Measurements from ENCODE around the gene FAM131C.
"Not testable (repeated sequence)": the region's sequence is repeated elsewhere in the genome, so short reads cannot be mapped to it uniquely, and the experiment has no call there.

FAM131C gene

GRCh38 chr1:16057314-16057915 lies 16.0 kb downstream of the FAM131C start:
- not testable (repeated sequence) for DNase-seq

GRCh38 chr1:16056521-16056912 lies 16.9 kb downstream of the FAM131C start:
- not testable (repeated sequence) for DNase-seq

GRCh38 chr1:16055613-16056520 lies 17.6 kb downstream of the FAM131C start:
- DNase-seq: peak; percentile 86 to 87

GRCh38 chr1:16054598-16055540 lies 18.6 kb downstream of the FAM131C start:
- no peak for DNase-seq

- DNase-seq: no peak
Observed at GRCh38 chr1:16053781-16054502, 19.5 kb downstream of the FAM131C start.

GRCh38 chr1:16051949-16052348 lies 21.5 kb downstream of the FAM131C start:
- not testable (repeated sequence) for DNase-seq

GRCh38 chr1:16051039-16051438 lies 22.4 kb downstream of the FAM131C start:
- no peak for DNase-seq

GRCh38 chr1:16050328-16050727 lies 23.1 kb downstream of the FAM131C start:
- no peak for DNase-seq

GRCh38 chr1:16048573-16049189 lies 24.8 kb downstream of the FAM131C start:
- DNase-seq: peak; percentile 49 to 52

- DNase-seq: no peak
Observed at GRCh38 chr1:16047791-16048475, 25.5 kb downstream of the FAM131C start.

GRCh38 chr1:16046842-16047241 lies 26.6 kb downstream of the FAM131C start:
- no peak for DNase-seq

GRCh38 chr1:16043950-16044349 lies 29.5 kb downstream of the FAM131C start:
- DNase-seq: no peak

GRCh38 chr1:16043521-16043920 lies 29.9 kb downstream of the FAM131C start, which contains the start of gene CLCNKB:
Gene CLCNKB (plus strand): TSS chr1:16043782. CDS start chr1:16044493, 711 bp downstream.
- DNase-seq: no peak

GRCh38 chr1:16042654-16043053 lies 30.8 kb downstream of the FAM131C start:
- DNase-seq: not testable (repeated sequence)

GRCh38 chr1:16042096-16042495 lies 31.4 kb downstream of the FAM131C start:
- DNase-seq: no peak

GRCh38 chr1:16041200-16041599 lies 32.3 kb downstream of the FAM131C start:
- no peak for DNase-seq

GRCh38 chr1:16039871-16040270 lies 33.6 kb downstream of the FAM131C start:
- not testable (repeated sequence) for DNase-seq

- no peak for DNase-seq
Observed at GRCh38 chr1:16038620-16038912, 34.9 kb downstream of the FAM131C start.

- not testable (repeated sequence) for DNase-seq
Observed at GRCh38 chr1:16036461-16036860, 37.0 kb downstream of the FAM131C start.

- DNase-seq: not testable (repeated sequence)
Observed at GRCh38 chr1:16033103-16033632, 40.3 kb downstream of the FAM131C start.

Data from CD4-positive, alpha-beta T cell treated with Interferon alpha-2 for 1 hour (primary cell).